HepG2 (cell line): Measurements from ENCODE around the gene B4GALT3.

Experiments
- GMEB1 ChIP-seq: sonication (generic); formaldehyde crosslinking; IDR thresholded peaks from 2 replicates; pipeline ENCODE4 v1.5.1; 2020; ENCODE audit warnings: missing genetic modification reagents, mild to moderate bottlenecking, borderline replicate concordance
- JUNB ChIP-seq: sonication (generic); formaldehyde crosslinking; IDR thresholded peaks from 2 replicates; pipeline ENCODE4 v1.8.0; 2022; ENCODE audit warnings: missing genetic modification reagents, mild to moderate bottlenecking, borderline replicate concordance
- MED8 ChIP-seq: sonication (generic); formaldehyde crosslinking; IDR thresholded peaks from 2 replicates; pipeline ENCODE4 v1.8.1; 2023; ENCODE audit warnings: mild to moderate bottlenecking, missing genetic modification reagents; ENCODE audit not compliant: insufficient replicate concordance
- MXI1 ChIP-seq: IDR thresholded peaks from 3 replicates; pipeline ENCODE4 v1.6.1; 2012; ENCODE audit warnings: low read depth, low read length, inconsistent platforms, borderline replicate concordance
- POLR2AphosphoS5 ChIP-seq: IDR thresholded peaks from 2 replicates; pipeline ENCODE4 v1.6.1; 2012; ENCODE audit warnings: low read depth, low read length
- ZBTB10 ChIP-seq: sonication (generic); formaldehyde crosslinking; IDR thresholded peaks from 2 replicates; pipeline ENCODE4 v1.4.0; 2020; ENCODE audit warnings: missing genetic modification reagents, borderline replicate concordance

GRCh38 chr1:161130266-161130665 lies 47.0 kb downstream of the B4GALT3 start:
- TF ChIP-seq POLR2AphosphoS5 = no peak
- no peak for TF ChIP-seq GMEB1 (CRISPR knock-in tag)
- TF ChIP-seq ZBTB10 = no peak
- no peak for TF ChIP-seq JUNB
- no peak for TF ChIP-seq MED8 (CRISPR knock-in tag)
- no peak for TF ChIP-seq MXI1
